ENCODE measurements around the gene SCG3.

Gene SCG3

DNA sequence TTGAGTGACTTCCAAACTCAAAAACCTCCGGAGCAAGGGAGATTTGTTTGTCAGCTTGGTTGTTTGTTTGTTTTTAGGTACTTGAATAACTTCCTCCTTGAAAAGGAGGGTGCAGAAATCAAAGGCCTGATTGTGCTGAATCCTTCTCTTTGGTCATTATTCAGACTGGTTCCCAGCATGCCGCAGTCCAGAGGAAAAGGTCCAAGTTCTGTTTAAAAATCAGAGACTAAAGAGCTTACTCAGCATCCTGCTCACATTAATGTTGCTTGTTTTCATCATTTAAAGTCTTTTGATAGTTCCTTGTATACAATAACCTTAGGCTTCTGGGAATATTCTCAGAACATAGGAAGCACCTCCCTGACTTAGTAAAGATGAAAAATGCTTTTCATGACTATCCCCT is 982 bp upstream of the SCG3 start:
- DNase-seq = no peak

GRCh38 chr15:51687565-51687964 is 6.3 kb downstream of the SCG3 start:
- no peak for DNase-seq

- DNase-seq = no peak
Observed at GRCh38 chr15:51688863-51689262, 7.6 kb downstream of the SCG3 start.

GRCh38 chr15:51692154-51692553 is 10.9 kb downstream of the SCG3 start:
- DNase-seq = no peak

- DNase-seq = no peak
Observed at GRCh38 chr15:51696566-51696965, 15.3 kb downstream of the SCG3 start.

GRCh38 chr15:51697163-51697562 is 15.9 kb downstream of the SCG3 start:
- no peak for DNase-seq

DNA sequence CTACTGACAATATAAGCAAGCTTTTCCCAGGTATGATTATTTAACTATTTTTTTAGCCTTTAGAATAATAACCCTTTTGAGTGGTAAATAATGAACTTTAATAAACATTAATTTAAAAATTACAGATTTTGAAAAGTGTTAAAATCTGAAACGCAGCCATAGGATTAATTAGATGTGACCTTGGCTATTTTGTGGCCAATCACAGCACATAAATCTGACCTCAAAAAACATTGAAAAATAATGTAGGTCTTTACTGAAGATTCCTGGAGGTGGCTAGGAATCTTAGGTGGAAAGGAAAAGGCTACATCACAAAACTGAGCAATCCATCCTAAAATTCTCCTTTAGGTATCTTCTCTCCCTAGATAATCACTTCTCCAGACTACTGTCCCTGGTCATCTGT is 18.1 kb downstream of the SCG3 start:
- DNase-seq = no peak

DNA sequence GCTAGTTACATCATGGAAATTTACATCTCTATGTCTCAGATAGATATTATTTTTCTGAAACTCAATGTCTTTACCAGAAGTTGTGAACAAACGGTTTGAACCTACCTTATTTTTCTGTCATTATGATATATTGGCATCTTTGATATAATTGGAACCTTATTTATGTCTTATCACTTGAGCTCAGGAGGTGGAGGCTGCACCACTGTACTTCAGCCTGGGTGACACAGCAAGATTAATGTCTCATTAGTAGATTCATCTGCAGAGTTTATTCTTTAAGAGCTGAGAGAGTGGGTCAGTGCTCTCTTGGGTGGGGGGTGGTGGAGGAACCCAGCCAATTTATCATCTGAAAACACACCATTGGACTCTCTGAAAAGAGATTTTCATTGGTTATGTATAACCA is 21.4 kb downstream of the SCG3 start:
- DNase-seq = no peak

DNA sequence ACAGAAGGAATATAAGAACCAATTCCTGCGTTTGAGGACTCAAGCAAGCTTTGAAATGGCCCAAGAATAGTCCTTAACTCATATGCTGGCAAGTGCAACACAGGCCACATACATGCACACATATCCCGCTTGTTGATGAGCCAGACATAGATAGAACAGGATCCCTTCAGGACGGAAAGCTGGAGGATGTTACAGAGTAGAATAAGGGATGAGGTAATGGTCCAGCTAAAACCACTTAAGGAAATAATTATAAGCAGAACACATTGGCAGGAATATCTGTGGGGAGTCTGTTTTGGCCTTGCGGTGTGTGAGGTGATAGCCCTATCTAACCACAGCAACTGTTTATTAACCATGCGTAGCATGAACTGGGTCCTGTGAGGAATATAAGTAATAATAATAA is 25.0 kb downstream of the SCG3 start:
- no peak for DNase-seq

GRCh38 chr15:51706926-51707608 is 25.8 kb downstream of the SCG3 start:
- DNase-seq = no peak

DNA sequence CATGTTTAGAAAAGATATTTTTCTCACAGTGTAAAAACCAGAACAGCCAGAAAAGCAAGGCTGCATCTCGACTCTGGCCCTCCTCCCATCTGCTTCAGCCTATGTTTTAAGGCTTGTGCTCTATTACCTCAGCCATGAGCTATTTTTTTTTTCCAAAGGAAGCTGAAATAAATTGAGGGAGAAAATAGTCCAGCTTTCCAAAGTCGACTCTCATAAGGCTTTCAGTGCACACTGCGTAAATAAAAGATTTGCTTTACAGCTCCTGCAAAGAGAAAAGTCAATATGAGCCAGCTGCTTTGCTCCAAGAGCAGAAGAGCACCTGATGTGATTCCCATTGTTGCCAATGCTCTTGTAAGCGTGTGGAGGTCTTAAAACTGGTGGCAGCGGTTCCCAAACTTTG is 26.7 kb downstream of the SCG3 start:
- DNase-seq = no peak

- no peak for DNase-seq
Observed at GRCh38 chr15:51709031-51709430, 27.7 kb downstream of the SCG3 start.

DNA sequence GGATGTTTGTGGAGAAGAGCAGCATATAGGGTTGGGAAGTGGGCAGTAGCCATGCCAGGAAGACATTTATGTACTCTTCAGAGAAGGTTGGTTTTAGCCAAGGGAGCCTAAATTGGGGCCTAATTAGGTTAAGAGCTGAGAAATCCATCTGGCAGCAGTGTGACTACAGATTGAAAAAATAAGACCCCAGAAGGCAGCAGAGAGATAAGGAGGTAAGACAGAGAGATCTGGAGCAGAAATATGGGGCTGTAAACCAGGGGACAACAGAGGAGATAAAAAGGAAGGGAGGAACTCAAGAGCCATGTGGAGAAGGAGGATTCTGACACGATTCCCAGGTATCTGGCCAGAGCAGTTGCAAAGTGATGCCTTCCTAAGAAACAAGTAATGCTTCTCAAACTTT is 32.9 kb downstream of the SCG3 start:
- no peak for DNase-seq

DNA sequence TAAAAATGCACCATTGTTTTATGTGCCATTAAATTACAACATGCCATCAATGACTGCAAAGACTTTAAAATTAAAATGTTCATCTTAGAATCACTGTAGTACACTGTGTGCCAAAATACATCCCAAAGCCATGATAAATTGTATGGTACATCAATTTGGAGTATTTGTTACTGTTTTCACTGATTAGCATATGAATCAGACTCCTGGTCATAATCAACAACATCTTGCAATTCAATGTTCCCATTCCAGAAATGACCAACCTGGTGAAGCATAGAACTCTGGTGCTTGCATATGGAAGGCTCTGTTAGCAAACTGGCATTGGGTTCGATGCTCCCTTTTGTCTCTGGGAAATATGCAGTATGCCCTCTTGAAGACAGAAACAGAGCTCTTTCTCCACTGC is 33.6 kb downstream of the SCG3 start:
- DNase-seq = no peak

- DNase-seq = no peak
Observed at GRCh38 chr15:51718219-51718618, 36.9 kb downstream of the SCG3 start.

GRCh38 chr15:51718746-51719145 is 37.4 kb downstream of the SCG3 start:
- DNase-seq = no peak

DNA sequence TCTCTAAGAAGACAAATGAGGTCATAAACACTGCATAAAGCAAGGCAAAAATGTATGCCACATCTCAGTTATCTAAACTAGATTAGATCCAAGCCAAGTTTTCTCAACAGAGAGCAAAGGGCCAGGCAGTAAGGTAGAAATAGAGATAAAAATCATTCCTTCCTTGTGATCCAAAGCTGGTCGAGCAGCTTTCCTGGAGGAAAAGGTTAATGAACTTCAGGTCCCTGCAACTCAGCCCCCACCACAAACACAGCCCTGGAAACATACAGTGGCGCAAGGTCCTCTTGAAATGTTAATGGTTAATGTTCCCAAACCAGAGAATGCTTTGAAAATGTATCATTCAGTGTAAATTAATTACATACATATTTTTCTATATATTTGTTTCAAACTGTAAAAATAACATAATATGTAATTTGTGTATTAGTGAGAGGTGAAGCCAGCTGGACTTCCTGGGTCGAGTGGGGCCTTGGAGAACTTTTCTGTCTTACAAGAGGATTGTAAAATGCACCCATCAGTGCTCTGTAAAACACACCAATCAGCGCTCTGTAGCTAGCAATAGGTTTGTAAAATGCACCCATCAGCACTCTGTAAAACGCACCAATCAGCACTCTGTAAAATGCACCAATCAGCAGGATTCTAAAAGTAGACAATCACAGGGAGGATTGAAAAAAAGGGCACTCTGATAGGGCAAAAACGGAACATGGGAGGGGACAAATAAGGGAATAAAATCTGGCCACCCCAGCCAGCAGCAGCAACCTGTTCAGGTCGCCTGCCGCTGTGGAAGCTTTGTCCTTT is 39.1 kb downstream of the SCG3 start:
- no peak for DNase-seq

GRCh38 chr15:51721199-51721960 is 40.1 kb downstream of the SCG3 start:
- no peak for DNase-seq

- DNase-seq = no peak
Observed at GRCh38 chr15:51724199-51724598, 42.9 kb downstream of the SCG3 start.

DNA sequence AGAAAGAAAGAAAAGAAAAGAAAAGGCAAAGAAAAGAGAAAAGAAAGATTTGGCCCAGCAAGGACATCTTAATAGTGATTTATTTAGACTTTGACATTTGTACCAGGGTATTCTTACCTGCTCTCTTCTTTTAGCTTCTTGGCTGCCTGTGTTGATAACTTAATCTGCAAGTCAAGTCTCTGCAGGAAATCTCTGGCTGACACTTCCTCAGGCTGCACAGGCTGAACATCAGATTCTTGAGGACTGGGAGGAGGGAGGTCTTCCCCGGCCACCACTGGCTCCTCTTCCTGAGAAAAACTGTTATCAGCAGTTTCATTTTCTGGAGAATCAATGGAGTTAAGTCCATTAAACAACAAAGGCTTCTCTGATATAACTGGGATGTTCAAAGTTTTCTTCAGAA is 43.4 kb downstream of the SCG3 start:
- DNase-seq = no peak

GRCh38 chr15:51726302-51727073 is 45.2 kb downstream of the SCG3 start:
- no peak for DNase-seq

DNA sequence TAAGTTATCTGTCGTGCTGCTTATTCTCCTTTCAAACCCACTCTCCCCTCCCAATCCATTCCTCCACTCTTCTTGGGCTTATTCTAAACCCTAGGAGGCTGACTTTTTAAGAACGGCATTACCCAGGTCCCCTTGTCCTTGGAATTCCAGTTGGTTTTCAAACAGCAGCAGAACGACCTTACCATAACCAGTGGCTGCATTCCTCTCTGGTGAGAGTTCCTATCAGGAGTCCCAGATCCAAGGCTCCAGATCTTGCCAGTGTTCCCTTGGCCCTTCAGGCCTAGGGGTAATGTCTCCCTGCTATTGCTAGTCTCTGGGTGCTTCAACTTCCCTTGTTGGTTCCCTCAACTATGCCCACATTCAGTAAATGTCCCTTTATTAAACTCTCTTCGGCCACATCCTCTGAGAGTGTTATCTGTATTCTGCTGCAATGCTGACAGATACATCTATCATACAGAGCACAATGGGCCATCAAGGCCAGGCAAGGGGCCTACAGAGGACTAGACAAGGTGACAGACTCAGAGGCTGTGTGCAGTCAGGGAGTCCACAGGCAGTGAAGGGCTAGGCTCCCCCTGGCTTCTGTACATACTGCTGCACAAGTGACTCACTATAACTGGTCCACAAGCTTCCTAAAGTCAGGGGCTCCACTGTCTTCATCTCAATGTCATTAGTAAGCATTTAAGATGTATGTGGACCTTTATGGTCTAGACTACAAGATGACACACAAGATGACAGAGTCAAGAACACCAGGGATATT is 46.0 kb downstream of the SCG3 start:
- no peak for DNase-seq

Data from CD4-positive, alpha-beta T cell treated with Interleukin-1 beta for 1 hour (primary cell).